GM19025 (cell line): Measurements from ENCODE around the gene SIGLEC11.
A peak's percentile ranks its signal among the peaks of the same experiment; 100 is the strongest.
"Not testable (repeated sequence)": the region's sequence is repeated elsewhere in the genome, so short reads cannot be mapped to it uniquely, and the experiment has no call there.

Experiments
- ATAC-seq: cut with Tn5 transposase; IDR thresholded peaks from one replicate; pipeline ENCODE4 v1.9.1; 2021; ENCODE audit warnings: mild to moderate bottlenecking, low read depth, moderate library complexity; ENCODE audit not compliant: unreplicated experiment

SIGLEC11 gene

GRCh38 chr19:49952906-49953305 lies 8.1 kb downstream of the SIGLEC11 start:
- ATAC-seq: no peak

GRCh38 chr19:49952479-49952836 lies 8.5 kb downstream of the SIGLEC11 start:
- ATAC-seq: no peak

- ATAC-seq: no peak
Observed at GRCh38 chr19:49951806-49952478, 9.0 kb downstream of the SIGLEC11 start.

- ATAC-seq: no peak
Observed at GRCh38 chr19:49950956-49951526, 9.9 kb downstream of the SIGLEC11 start.

- ATAC-seq: no peak
Observed at GRCh38 chr19:49950590-49950948, 10.4 kb downstream of the SIGLEC11 start.

GRCh38 chr19:49949742-49950589 lies 11.0 kb downstream of the SIGLEC11 start:
- ATAC-seq: no peak

GRCh38 chr19:49946415-49946814 lies 14.6 kb downstream of the SIGLEC11 start:
- no peak for ATAC-seq

- not testable (repeated sequence) for ATAC-seq
Observed at GRCh38 chr19:49944567-49944966, 16.4 kb downstream of the SIGLEC11 start.

- ATAC-seq: no peak
Observed at GRCh38 chr19:49940482-49940791, 20.5 kb downstream of the SIGLEC11 start.

- ATAC-seq: no peak
Observed at GRCh38 chr19:49939721-49940481, 21.1 kb downstream of the SIGLEC11 start.

GRCh38 chr19:49938662-49939061 lies 22.3 kb downstream of the SIGLEC11 start:
- no peak for ATAC-seq

GRCh38 chr19:49937750-49938381 lies 23.1 kb downstream of the SIGLEC11 start:
- no peak for ATAC-seq

- no peak for ATAC-seq
Observed at GRCh38 chr19:49936549-49936948, 24.4 kb downstream of the SIGLEC11 start.

- ATAC-seq: no peak
Observed at GRCh38 chr19:49933643-49934042, 27.3 kb downstream of the SIGLEC11 start.

GRCh38 chr19:49932731-49933131 lies 28.2 kb downstream of the SIGLEC11 start:
- no peak for ATAC-seq

GRCh38 chr19:49932041-49932451 lies 28.9 kb downstream of the SIGLEC11 start:
- no peak for ATAC-seq

GRCh38 chr19:49931293-49932040 lies 29.5 kb downstream of the SIGLEC11 start:
- ATAC-seq: no peak

GRCh38 chr19:49930483-49931011 lies 30.4 kb downstream of the SIGLEC11 start:
- ATAC-seq: no peak

GRCh38 chr19:49929611-49930482 lies 31.1 kb downstream of the SIGLEC11 start:
- peak; percentile 65 for ATAC-seq
